ENCODE data around the gene SMIM22.

DNA sequence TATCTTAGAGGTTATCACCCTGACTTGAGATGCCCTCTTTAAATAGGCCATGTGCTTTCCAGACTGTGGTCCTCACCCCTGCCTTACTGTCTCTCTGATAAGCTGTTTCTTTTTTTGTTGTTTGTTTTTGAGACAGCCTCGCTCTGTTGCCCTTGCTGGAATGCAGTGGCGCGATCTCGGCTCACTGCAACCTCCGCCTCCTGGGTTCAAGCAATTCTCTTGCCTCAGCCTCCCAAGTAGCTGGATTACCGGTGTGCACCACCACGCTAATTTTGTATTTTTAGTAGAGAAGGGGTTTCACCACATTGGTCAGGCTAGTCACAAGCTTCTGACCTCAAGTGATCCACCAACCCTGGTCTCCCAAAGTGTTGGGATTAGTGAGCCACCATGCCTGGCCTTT lies 6.3 kb upstream of the SMIM22 start:
- TF ChIP-seq, protein P1, sequence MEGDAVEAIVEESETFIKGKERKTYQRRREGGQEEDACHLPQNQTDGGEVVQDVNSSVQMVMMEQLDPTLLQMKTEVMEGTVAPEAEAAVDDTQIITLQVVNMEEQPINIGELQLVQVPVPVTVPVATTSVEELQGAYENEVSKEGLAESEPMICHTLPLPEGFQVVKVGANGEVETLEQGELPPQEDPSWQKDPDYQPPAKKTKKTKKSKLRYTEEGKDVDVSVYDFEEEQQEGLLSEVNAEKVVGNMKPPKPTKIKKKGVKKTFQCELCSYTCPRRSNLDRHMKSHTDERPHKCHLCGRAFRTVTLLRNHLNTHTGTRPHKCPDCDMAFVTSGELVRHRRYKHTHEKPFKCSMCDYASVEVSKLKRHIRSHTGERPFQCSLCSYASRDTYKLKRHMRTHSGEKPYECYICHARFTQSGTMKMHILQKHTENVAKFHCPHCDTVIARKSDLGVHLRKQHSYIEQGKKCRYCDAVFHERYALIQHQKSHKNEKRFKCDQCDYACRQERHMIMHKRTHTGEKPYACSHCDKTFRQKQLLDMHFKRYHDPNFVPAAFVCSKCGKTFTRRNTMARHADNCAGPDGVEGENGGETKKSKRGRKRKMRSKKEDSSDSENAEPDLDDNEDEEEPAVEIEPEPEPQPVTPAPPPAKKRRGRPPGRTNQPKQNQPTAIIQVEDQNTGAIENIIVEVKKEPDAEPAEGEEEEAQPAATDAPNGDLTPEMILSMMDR (conservative IDR thresholded peaks at IDR 0.05; ENCODE audit: low read depth, low read length) = no peak
- TF ChIP-seq EZH2 (IDR thresholded peaks at IDR 0.05; ENCODE audit: borderline replicate concordance, low read depth, low read length, poor library complexity, severe bottlenecking) = no peak

Data from A673 (cell line).